Astrocyte (in vitro differentiated cells and primary cell): ENCODE measurements around the gene SNAP25. TPM values are rescaled to one million over a fixed set of nuclear protein-coding genes. Genes with fewer than 3 reads are reported as not detected.
A peak's percentile ranks its signal among the peaks of the same experiment; 100 is the strongest.

ENCODE experiments used
- DNase-seq: peaks from one replicate; pipeline ENCODE4 v3.0.0-alpha.2; 2010; ENCODE audit warnings: low read depth
- FAIRE-seq: peaks from 2 replicates; lab custom pipeline; 2011; peaks lifted over from hg19 to GRCh38; lab: Jason Lieb, UNC
- H2AFZ ChIP-seq: 2 replicates; pipeline ENCODE4 v1.6.0; 2012; ENCODE audit warnings: low read depth, low read length, inconsistent platforms
- H3K27ac ChIP-seq: 2 replicates; pipeline ENCODE4 v1.5.1; 2011; ENCODE audit warnings: low read depth, low read length, inconsistent platforms
- H3K27me3 ChIP-seq: 2 replicates; pipeline ENCODE4 v1.6.0; 2011; ENCODE audit warnings: low read length, inconsistent platforms; ENCODE audit not compliant: insufficient read depth
- H3K36me3 ChIP-seq: 2 replicates; pipeline ENCODE4 v1.5.1; 2011; ENCODE audit warnings: low read length, inconsistent platforms; ENCODE audit not compliant: insufficient read depth
- H3K4me1 ChIP-seq: 2 replicates; pipeline ENCODE4 v1.5.1; 2011; ENCODE audit warnings: low read length, inconsistent platforms; ENCODE audit not compliant: insufficient read depth
- H3K4me2 ChIP-seq: 2 replicates; pipeline ENCODE4 v1.6.0; 2012; ENCODE audit warnings: low read length, inconsistent platforms
- H3K4me3 ChIP-seq: 2 replicates; pipeline ENCODE4 v1.5.1; 2011; ENCODE audit warnings: low read depth, mild to moderate bottlenecking, low read length, inconsistent platforms; ENCODE audit not compliant: insufficient read depth
- H3K79me2 ChIP-seq: 2 replicates; pipeline ENCODE4 v1.6.0; 2012; ENCODE audit warnings: mild to moderate bottlenecking, low read length, inconsistent platforms; ENCODE audit not compliant: insufficient read depth
- H3K9ac ChIP-seq: 2 replicates; pipeline ENCODE4 v1.6.0; 2012; ENCODE audit warnings: mild to moderate bottlenecking, low read length, inconsistent platforms
- H3K9me3 ChIP-seq: 2 replicates; pipeline ENCODE4 v1.5.1; 2012; ENCODE audit warnings: low read depth, mild to moderate bottlenecking, low read length, inconsistent platforms; ENCODE audit not compliant: insufficient read depth
- H4K20me1 ChIP-seq: 2 replicates; pipeline ENCODE4 v1.6.0; 2012; ENCODE audit warnings: low read length, inconsistent platforms; ENCODE audit not compliant: insufficient read depth
- H3K27ac Mint-ChIP-seq: one replicate; pipeline ENCODE4 v1.8.0; 2021; ENCODE audit warnings: mild to moderate bottlenecking, mixed read lengths; ENCODE audit not compliant: unreplicated experiment
- H3K27me3 Mint-ChIP-seq: one replicate; pipeline ENCODE4 v1.8.0; 2021; ENCODE audit warnings: low read depth, mixed read lengths; ENCODE audit not compliant: unreplicated experiment
- H3K36me3 Mint-ChIP-seq: one replicate; pipeline ENCODE4 v1.8.0; 2021; ENCODE audit warnings: low read depth, mixed read lengths; ENCODE audit not compliant: unreplicated experiment
- H3K4me1 Mint-ChIP-seq: one replicate; pipeline ENCODE4 v1.8.0; 2021; ENCODE audit warnings: low read depth, mixed read lengths; ENCODE audit not compliant: unreplicated experiment
- H3K4me3 Mint-ChIP-seq: one replicate; pipeline ENCODE4 v1.8.0; 2021; ENCODE audit warnings: mild to moderate bottlenecking, moderate library complexity, mixed read lengths; ENCODE audit not compliant: unreplicated experiment
- H3K9me3 Mint-ChIP-seq: one replicate; pipeline ENCODE4 v1.8.0; 2021; ENCODE audit warnings: mild to moderate bottlenecking, mixed read lengths; ENCODE audit not compliant: unreplicated experiment
- EZH2 ChIP-seq: IDR thresholded peaks from 2 replicates; pipeline ENCODE4 v1.6.1; 2012; ENCODE audit warnings: mild to moderate bottlenecking, low read length, inconsistent platforms; ENCODE audit not compliant: insufficient read depth
- total RNA-seq: library from RNA; stranded (reverse); gene quantifications from 2 replicates; pipeline ENCODE4 v1.2.1, GENCODE V29; 2021
- TF ChIP-seq, protein P1 (sequence below): IDR thresholded peaks from 2 replicates; pipeline ENCODE4 v1.5.1; 2011; ENCODE audit warnings: low read depth, mild to moderate bottlenecking, inconsistent platforms, low read length, moderate library complexity; ENCODE audit not compliant: insufficient read depth

SNAP25 gene
- total RNA-seq, 1 donor from 2014 or later, result 3.9 TPM

DNA sequence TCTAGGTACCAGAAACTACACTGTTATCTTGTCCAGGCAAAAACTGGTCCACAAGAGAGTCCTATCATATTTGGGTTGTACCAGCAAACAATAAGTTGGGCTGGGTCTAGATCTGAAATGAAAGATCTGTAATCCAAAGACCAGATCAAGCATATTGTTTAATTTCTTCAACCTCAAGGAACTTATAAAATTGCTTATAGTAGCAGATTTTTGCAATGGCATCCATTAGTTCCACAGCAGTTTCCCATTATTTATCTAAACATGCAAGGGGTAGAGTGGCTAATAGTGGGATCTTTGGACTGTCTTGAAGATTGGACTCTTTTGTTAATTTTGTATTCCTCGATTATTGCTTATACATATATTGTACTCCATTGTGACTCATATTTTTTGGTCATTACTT, 40.5 kb upstream of the SNAP25 start:
- Histone ChIP-seq H3K9ac (no peak overlapping the region), H3K9me3 (no peaks in the 10 kb centered on the region), H4K20me1 (no peaks in the 10 kb centered on the region), H2AFZ (no peak overlapping the region), H3K27ac (no peak overlapping the region), H3K4me2 (no peak overlapping the region), H3K79me2 (no peaks in the 10 kb centered on the region), H3K4me3 (no peak overlapping the region), H3K4me1 (no peaks in the 10 kb centered on the region), H3K36me3 (no peaks in the 10 kb centered on the region), H3K27me3 (no peaks in the 10 kb centered on the region)
- FAIRE-seq (no peak), DNase-seq (no peak)
- peaks cover under 1% of the 10 kb centered on the region for H3K36me3 Mint-ChIP-seq
- no peak overlapping the region for H3K4me3 Mint-ChIP-seq
- H3K9me3 Mint-ChIP-seq, result no peaks in the 10 kb centered on the region
- no peak overlapping the region for H3K27ac Mint-ChIP-seq
- no peaks in the 10 kb centered on the region for H3K4me1 Mint-ChIP-seq
- TF ChIP-seq EZH2, result no peak
- TF ChIP-seq, protein P1, sequence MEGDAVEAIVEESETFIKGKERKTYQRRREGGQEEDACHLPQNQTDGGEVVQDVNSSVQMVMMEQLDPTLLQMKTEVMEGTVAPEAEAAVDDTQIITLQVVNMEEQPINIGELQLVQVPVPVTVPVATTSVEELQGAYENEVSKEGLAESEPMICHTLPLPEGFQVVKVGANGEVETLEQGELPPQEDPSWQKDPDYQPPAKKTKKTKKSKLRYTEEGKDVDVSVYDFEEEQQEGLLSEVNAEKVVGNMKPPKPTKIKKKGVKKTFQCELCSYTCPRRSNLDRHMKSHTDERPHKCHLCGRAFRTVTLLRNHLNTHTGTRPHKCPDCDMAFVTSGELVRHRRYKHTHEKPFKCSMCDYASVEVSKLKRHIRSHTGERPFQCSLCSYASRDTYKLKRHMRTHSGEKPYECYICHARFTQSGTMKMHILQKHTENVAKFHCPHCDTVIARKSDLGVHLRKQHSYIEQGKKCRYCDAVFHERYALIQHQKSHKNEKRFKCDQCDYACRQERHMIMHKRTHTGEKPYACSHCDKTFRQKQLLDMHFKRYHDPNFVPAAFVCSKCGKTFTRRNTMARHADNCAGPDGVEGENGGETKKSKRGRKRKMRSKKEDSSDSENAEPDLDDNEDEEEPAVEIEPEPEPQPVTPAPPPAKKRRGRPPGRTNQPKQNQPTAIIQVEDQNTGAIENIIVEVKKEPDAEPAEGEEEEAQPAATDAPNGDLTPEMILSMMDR, result no peak
- H3K27me3 Mint-ChIP-seq, result peaks cover 6% of the 10 kb centered on the region

DNA sequence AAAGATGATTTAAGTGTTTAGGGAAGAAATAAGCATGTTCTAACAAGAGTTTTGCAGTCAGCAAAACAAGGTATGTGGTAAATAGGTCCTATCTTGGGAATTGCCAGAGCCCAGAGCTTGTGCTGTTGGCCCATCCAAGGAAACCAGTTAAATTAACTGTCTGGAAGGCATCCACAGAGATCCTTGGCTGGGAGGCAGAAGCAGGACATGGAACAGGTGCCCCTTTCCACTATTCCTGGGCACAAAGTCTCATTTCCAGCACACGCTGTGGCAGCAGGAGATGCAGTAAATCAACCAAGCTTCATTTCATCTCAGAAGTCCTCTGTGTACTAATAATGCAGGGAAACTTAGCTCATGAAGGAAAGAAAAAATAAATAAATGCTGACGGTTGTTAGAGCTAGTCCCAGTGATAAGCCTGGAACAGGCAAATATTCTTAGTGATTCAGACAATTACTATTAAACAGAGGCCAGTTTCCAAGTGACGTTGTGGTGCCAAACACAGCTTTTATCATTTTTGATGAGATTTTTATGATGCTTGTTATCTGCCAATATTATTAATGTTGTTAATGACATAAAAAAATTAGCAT, 39.8 kb upstream of the SNAP25 start:
- peaks cover 2% of the 10 kb centered on the region for H3K36me3 Mint-ChIP-seq
- TF ChIP-seq, protein P1, result no peak
- no peak for TF ChIP-seq EZH2
- no peaks in the 10 kb centered on the region for H3K27me3 ChIP-seq
- FAIRE-seq (no peak), DNase-seq (peak; percentile 45)
- H3K4me3 Mint-ChIP-seq, result no peak overlapping the region
- H3K4me1 Mint-ChIP-seq, result no peaks in the 10 kb centered on the region
- no peaks in the 10 kb centered on the region for H3K4me1 ChIP-seq
- H3K9me3 ChIP-seq, result no peaks in the 10 kb centered on the region
- no peaks in the 10 kb centered on the region for H3K9me3 Mint-ChIP-seq
- H3K27ac Mint-ChIP-seq, result no peak overlapping the region
- no peak overlapping the region for H3K9ac ChIP-seq
- H3K27ac ChIP-seq, result no peak overlapping the region
- H3K4me2 ChIP-seq, result no peak overlapping the region
- no peaks in the 10 kb centered on the region for H3K79me2 ChIP-seq
- no peaks in the 10 kb centered on the region for H3K36me3 ChIP-seq
- H4K20me1 ChIP-seq, result no peaks in the 10 kb centered on the region
- no peak overlapping the region for H3K4me3 ChIP-seq
- peaks cover under 1% of the 10 kb centered on the region for H3K27me3 Mint-ChIP-seq
- no peak overlapping the region for H2AFZ ChIP-seq

DNA sequence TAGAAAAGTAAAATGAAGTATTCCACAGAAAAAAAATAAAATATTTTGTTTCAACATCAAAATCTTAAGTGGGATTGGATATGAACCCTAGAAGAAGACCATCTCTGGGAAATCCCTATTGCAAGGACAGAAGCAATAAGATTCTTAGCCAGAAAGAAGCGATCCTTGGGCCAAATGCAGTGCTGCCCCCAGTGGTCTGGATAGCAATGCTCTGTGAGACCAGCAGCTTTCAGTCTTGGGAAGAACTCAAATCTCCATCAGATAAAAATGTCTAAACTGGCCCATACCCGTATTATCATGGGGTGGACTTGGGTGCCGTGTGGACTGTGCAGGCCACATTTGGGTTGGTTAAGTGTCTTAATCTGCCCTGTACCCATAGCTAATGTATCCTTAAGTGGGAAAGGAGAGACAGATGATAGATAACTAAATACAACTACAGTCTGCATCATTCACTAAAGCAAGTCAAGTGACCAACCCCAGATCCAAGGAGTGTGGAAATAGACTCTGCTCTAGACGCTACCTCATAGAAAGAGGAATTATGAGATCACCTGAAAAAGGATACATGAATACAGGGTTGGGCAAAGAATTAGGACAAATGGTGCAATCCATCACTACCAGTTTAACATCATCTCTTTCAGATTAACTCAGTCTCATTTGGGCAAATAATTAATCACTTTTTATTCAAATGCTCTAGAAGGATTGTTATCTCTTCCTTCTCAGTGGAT, 38.9 kb upstream of the SNAP25 start:
- FAIRE-seq (no peak), DNase-seq (no peak)
- TF ChIP-seq, protein P1, result peak; percentile 45
- TF ChIP-seq EZH2, result no peak
- Histone ChIP-seq H3K9ac (no peak overlapping the region), H3K4me1 (no peaks in the 10 kb centered on the region), H3K4me2 (no peak overlapping the region), H3K27ac (no peak overlapping the region), H3K79me2 (no peaks in the 10 kb centered on the region), H2AFZ (no peak overlapping the region), H3K36me3 (no peaks in the 10 kb centered on the region), H3K9me3 (no peaks in the 10 kb centered on the region), H4K20me1 (no peaks in the 10 kb centered on the region), H3K27me3 (no peaks in the 10 kb centered on the region), H3K4me3 (no peak overlapping the region)
- H3K9me3 Mint-ChIP-seq, result no peaks in the 10 kb centered on the region
- H3K36me3 Mint-ChIP-seq, result peaks cover 2% of the 10 kb centered on the region
- H3K4me1 Mint-ChIP-seq, result no peaks in the 10 kb centered on the region
- H3K4me3 Mint-ChIP-seq, result no peak overlapping the region
- H3K27ac Mint-ChIP-seq, result no peak overlapping the region
- no peaks in the 10 kb centered on the region for H3K27me3 Mint-ChIP-seq
